Thyroid gland (tissue), 4 donors: ENCODE data around the gene CCNL1. TPM values are rescaled to one million over a fixed set of nuclear protein-coding genes. Genes with fewer than 3 reads are reported as not detected.
"Not testable (repeated sequence)": the region's sequence is repeated elsewhere in the genome, so short reads cannot be mapped to it uniquely, and the experiment has no call there.

Source experiments
- DNase-seq, 2 donors: peaks; one replicate each; pipeline ENCODE4 v3.0.0-alpha.2; 2019
- H3K27ac ChIP-seq, 3 donors: fragments of 200-600 bp; sonication (generic); 1 replicate in 2 of 3; 2 replicates in 1 of 3; pipeline ENCODE4 v1.5.1; 2016 to 2019; ENCODE audit warnings: mild to moderate bottlenecking in 1 of 3, moderate library complexity in 1 of 3
- H3K27me3 ChIP-seq: fragments of 200-600 bp; sonication (generic); one replicate; pipeline ENCODE4 v1.5.1; 2019
- H3K36me3 ChIP-seq, 2 donors: fragments of 200-600 bp; sonication (generic); one replicate each; pipeline ENCODE4 v1.5.1; 2016 to 2019
- H3K4me1 ChIP-seq, 2 donors: fragments of 200-600 bp; sonication (generic); one replicate each; pipeline ENCODE4 v1.5.1; 2017 to 2019
- H3K4me3 ChIP-seq, 3 donors: fragments of 200-600 bp; sonication (generic); replicated peaks in 1 of 3; 1 replicate in 2 of 3; 2 replicates in 1 of 3; pipeline ENCODE4 v1.5.1; 2016; ENCODE audit warnings: mild to moderate bottlenecking in 1 of 3
- H3K9me3 ChIP-seq: fragments of 200-600 bp; sonication (generic); one replicate; pipeline ENCODE4 v1.5.1; 2017
- POLR2A ChIP-seq, 2 donors: fragments of 450-650 bp; IDR thresholded peaks; one replicate each; pipeline ENCODE4 v1.6.1; 2017; ENCODE audit warnings: antibody characterized with exemption in 2 of 2, mild to moderate bottlenecking in 2 of 2, moderate library complexity in 1 of 2
- WGBS, 2 donors: methylation state at CpG; one replicate each; pipeline ENCODE4 v1.1.5; 2017; 5-methylcytosine and 5-hydroxymethylcytosine counted together
- intact Hi-C: fragments of 100-400 bp; cut with DNase I; formaldehyde crosslinking; loops from one replicate; pipeline ENCODE4 v1.15.1; 2023
- total RNA-seq, 4 donors: library from RNA; depleted of rRNA; stranded (reverse); fragments of >200 nt; gene quantifications; one replicate each; pipeline ENCODE4 v1.2.3, GENCODE V29; 2016
- TF ChIP-seq, protein P1 (sequence below), 6 experiments: fragments of 200-600 bp in 3 of 6; fragments of 450-650 bp in 3 of 6; sonication (generic) in 3 of 6; IDR thresholded peaks; one replicate each; pipeline ENCODE4 v1.5.1; 2016 to 2019; ENCODE audit warnings: antibody characterized with exemption in 6 of 6, mild to moderate bottlenecking in 2 of 6, inconsistent platforms in 1 of 6, moderate library complexity in 1 of 6

CCNL1 gene
- total RNA-seq, 4 donors from 2014 or later = 142 to 375 (median 227) TPM

DNA sequence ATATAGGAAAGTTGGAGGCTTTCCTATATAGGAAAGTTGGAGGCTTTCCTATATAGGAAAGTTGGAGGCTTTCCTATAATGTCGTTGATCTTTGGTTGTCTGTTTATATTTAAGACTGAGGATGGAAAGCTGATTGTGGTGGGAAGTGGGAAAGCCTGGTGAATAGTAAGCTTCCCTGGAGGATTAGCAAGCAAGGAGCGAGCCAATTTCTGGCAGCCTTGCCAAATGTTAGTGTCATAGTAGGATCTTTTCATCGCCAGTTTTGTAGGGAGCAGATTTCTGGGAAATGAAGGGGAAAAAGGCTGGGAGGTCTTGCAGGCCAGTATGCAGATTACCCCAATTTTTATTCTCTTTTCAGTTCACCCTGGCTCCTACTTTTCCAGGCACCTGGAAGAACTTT is 39.9 kb upstream of the CCNL1 start:
- intact Hi-C loops = loop anchor here (10.0 kb wide), 1 partner anchor 295 kb away; no protein-coding TSS in a partner anchor
- H3K9me3 ChIP-seq = no peaks in the 10 kb centered on the region
- 70 to 74% methylated on average over 3 of the region's 3 CpGs for WGBS, 2 donors
- no peak overlapping the region for H3K27ac ChIP-seq
- no peak for TF ChIP-seq POLR2A (IDR thresholded peaks at IDR 0.05)
- TF ChIP-seq, protein P1, sequence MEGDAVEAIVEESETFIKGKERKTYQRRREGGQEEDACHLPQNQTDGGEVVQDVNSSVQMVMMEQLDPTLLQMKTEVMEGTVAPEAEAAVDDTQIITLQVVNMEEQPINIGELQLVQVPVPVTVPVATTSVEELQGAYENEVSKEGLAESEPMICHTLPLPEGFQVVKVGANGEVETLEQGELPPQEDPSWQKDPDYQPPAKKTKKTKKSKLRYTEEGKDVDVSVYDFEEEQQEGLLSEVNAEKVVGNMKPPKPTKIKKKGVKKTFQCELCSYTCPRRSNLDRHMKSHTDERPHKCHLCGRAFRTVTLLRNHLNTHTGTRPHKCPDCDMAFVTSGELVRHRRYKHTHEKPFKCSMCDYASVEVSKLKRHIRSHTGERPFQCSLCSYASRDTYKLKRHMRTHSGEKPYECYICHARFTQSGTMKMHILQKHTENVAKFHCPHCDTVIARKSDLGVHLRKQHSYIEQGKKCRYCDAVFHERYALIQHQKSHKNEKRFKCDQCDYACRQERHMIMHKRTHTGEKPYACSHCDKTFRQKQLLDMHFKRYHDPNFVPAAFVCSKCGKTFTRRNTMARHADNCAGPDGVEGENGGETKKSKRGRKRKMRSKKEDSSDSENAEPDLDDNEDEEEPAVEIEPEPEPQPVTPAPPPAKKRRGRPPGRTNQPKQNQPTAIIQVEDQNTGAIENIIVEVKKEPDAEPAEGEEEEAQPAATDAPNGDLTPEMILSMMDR (IDR thresholded peaks at IDR 0.05) = no peak
- no peak for DNase-seq
- H3K4me3 ChIP-seq = no peak overlapping the region
- no peaks in the 10 kb centered on the region for H3K27me3 ChIP-seq
- no peaks in the 10 kb centered on the region for H3K36me3 ChIP-seq
- H3K4me1 ChIP-seq = peaks cover 0 to 6% of the 10 kb centered on the region in 2 donors

DNA sequence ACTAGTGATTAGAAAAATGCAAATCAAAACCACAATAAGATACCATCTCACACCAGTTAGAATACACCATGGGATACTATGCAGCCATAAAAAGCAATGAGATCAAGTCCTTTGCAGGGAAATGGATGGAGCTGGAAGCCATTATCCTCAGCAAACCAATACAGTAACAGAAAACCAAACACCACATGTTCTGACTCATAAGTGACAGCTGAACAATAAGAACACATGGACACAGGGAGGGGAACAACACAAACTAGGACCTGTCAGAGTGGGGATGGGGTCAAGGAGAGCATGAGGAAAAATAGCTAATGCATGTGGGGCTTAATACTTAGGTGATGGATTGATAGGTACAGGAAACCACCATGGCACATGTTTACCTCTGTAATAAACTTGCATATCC is 36.0 kb upstream of the CCNL1 start:
- H3K27me3 ChIP-seq = no peaks in the 10 kb centered on the region
- H3K27ac ChIP-seq = no peak overlapping the region
- no peak overlapping the region for H3K4me3 ChIP-seq
- H3K4me1 ChIP-seq = peaks cover 0 to 6% of the 10 kb centered on the region in 2 donors
- no peak for DNase-seq
- intact Hi-C loops = no loop called here
- no peaks in the 10 kb centered on the region for H3K9me3 ChIP-seq
- TF ChIP-seq, protein P1 (IDR thresholded peaks at IDR 0.05) = no peak
- no peak for TF ChIP-seq POLR2A (IDR thresholded peaks at IDR 0.05)
- H3K36me3 ChIP-seq = no peaks in the 10 kb centered on the region

DNA sequence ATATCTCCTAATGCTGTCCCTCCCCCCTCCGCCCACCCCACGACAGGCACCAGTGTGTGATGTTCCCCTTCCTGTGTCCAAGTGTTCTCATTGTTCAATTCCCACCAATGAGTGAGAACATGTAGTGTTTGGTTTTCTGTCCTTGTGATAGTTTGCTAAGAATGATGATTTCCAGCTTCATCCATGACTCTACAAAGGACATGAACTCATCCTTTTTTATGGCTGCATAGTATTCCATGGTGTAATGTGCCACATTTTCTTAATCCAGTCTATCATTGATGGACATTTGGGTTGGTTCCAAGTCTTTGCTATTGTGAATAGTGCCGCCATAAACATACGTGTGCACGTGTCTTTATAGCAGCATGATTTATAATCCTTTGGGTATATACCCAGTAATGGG is 31.2 kb upstream of the CCNL1 start:
- H3K27ac ChIP-seq, H3K4me1 ChIP-seq, H3K4me3 ChIP-seq, DNase-seq, intact Hi-C loops, H3K9me3 ChIP-seq, H3K36me3 ChIP-seq, H3K27me3 ChIP-seq: not testable (repeated sequence)
- 98% methylated on average over 5 of the region's 5 CpGs for WGBS, 2 donors

DNA sequence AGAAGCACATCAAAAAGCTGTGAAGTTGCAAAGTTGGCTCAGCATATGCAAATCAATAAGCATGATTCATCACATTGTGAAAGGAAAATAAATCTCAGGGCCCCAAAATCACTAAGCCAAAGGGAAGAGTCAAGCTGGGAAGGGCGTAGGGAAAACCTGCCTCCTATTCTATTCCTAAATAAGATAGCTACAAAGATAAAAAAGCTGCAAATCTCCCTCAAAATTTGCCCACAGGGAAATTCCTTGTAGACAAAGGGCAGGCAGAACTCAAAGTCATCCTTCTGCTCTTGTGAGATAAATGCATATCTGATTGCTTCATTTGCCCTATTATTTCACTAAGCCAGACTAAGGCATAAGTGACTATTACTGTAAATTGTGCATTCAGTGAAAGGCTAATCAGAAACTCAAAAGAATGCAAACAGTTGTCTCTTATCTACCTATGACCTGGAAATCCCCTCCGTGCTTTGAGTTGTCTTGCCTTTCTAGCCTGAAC is 30.5 kb upstream of the CCNL1 start:
- TF ChIP-seq, protein P1 (IDR thresholded peaks at IDR 0.05) = no peak
- TF ChIP-seq POLR2A (IDR thresholded peaks at IDR 0.05) = no peak
- intact Hi-C loops = no loop called here
- 66 to 90% methylated on average over 2 of the region's 2 CpGs for WGBS, 2 donors
- Histone ChIP-seq H3K4me1 (no peaks in the 10 kb centered on the region), H3K4me3 (no peak overlapping the region), H3K27me3 (no peaks in the 10 kb centered on the region), H3K36me3 (no peaks in the 10 kb centered on the region), H3K27ac (no peak overlapping the region), H3K9me3 (no peaks in the 10 kb centered on the region)
- no peak for DNase-seq

DNA sequence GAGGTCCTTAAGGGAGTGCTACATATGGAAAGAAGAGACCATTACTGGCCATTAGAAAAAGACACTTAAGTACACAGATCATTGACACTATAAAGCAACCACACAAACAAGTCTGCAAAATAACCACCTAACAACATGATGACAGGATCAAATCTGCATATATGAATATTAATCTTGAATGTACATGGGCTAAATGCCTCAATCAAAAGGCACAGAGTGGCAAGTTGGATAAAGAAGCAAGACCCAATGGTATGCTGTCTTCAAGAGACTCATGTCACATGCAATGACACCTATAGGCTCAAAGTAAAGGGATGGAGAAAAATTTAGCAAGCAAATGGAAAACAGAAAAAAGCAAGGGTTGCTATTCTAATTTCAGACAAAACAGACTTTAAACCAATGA is 28.4 kb upstream of the CCNL1 start:
- H3K9me3 ChIP-seq = no peaks in the 10 kb centered on the region
- no peaks in the 10 kb centered on the region for H3K4me1 ChIP-seq
- peaks cover 0 to 5% of the 10 kb centered on the region in 2 donors for H3K36me3 ChIP-seq
- intact Hi-C loops = no loop called here
- H3K27ac ChIP-seq = no peak overlapping the region
- DNase-seq = no peak
- no peak overlapping the region for H3K4me3 ChIP-seq
- H3K27me3 ChIP-seq = no peaks in the 10 kb centered on the region
- TF ChIP-seq POLR2A (IDR thresholded peaks at IDR 0.05) = no peak
- TF ChIP-seq, protein P1 (IDR thresholded peaks at IDR 0.05) = no peak

DNA sequence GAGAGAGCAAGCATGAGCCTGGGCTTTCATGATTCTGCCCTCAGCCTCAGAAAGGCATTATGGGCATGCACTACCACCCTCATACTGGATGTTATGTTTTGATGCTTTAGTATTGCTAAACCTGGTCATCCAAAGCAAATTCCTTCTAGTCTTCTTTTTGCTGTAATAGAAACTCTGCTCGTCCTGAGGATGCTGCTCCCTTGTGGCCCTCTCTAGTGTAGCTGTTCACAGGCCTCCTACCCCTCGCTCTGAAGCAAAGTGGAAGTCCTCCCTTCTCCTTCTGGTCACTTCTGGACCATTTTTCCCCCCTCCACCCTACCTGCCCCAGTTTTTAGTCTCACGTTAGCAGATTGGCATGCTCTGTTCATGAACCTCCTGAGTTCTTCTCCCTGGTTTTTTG is 22.9 kb upstream of the CCNL1 start:
- 79 to 92% methylated on average over 3 of the region's 3 CpGs for WGBS, 2 donors
- DNase-seq = no peak
- Histone ChIP-seq H3K4me3 (no peak overlapping the region), H3K9me3 (no peaks in the 10 kb centered on the region), H3K27ac (no peak overlapping the region), H3K4me1 (no peaks in the 10 kb centered on the region), H3K36me3 (peaks cover 0 to 5% of the 10 kb centered on the region in 2 donors), H3K27me3 (no peaks in the 10 kb centered on the region)
- no peak for TF ChIP-seq POLR2A (IDR thresholded peaks at IDR 0.05)
- TF ChIP-seq, protein P1 (IDR thresholded peaks at IDR 0.05) = no peak
- intact Hi-C loops = no loop called here
